K562 (cell line): ENCODE results near the gene KPTN. TPM values are rescaled to one million over a fixed set of nuclear protein-coding genes. Genes with fewer than 3 reads are reported as not detected.

Source experiments
- ATAC-seq: fragments of 200-7000 bp; cut with Tn5 transposase; 3 replicates; pipeline ENCODE4 v1.9.1; 2020; ENCODE audit warnings: moderate library complexity
- BruUV-seq: library from RNA; stranded (reverse); fragments of 400-500 nt; replicated peaks from 2 replicates; lab custom pipeline; 2021; lab: Mats Ljungman, UMichigan
- CTCF ChIA-PET: fragments of 300-600 bp; formaldehyde crosslinking; extraction: SDS; loops from one replicate; lab custom pipeline; 2021; ENCODE audit warnings: low intra/inter-chr PET ratio; lab: Yijun Ruan, JAX
- POLR2A ChIA-PET: fragments of 300-600, 350-650 bp; sonication (Branson Sonifier 250); formaldehyde crosslinking; extraction: SDS; loops from one replicate; lab custom pipeline; 2021; ENCODE audit warnings: antibody characterized with exemption, inconsistent platforms; lab: Yijun Ruan, JAX
- DNase-seq, 4 experiments: peaks; one replicate each; pipeline versions ENCODE4 v3.0.0 to v3.0.0-alpha.2; 2011 to 2018; ENCODE audit warnings: low spot score in 3 of 4, mixed read lengths in 3 of 4; ENCODE audit errors: extremely low read depth in 1 of 4
- FAIRE-seq: peaks from 2 replicates; lab custom pipeline; 2011; peaks lifted over from hg19 to GRCh38; lab: Jason Lieb, UNC
- H2AFZ ChIP-seq: 2 replicates; pipeline ENCODE4 v1.6.0; 2011; ENCODE audit warnings: low read depth, low read length, control low read depth, inconsistent platforms
- H3K27ac ChIP-seq: fragments of 200-600 bp; 3 replicates; pipeline ENCODE4 v1.8.0; 2011; ENCODE audit warnings: low read depth, mild to moderate bottlenecking, control low read depth, inconsistent platforms, low read length, moderate library complexity, mixed read lengths; ENCODE audit errors: extremely low read depth
- H3K27me3 ChIP-seq, 2 experiments: fragments of 300-600 bp in 1 of 2; 2 replicates in 1 of 2; 3 replicates in 1 of 2; pipeline versions ENCODE4 v1.6.0 to v1.8.0; 2011; ENCODE audit warnings: inconsistent platforms in 2 of 2, low read length in 2 of 2, mild to moderate bottlenecking in 1 of 2, mixed read lengths in 1 of 2, moderate library complexity in 1 of 2; ENCODE audit not compliant: control insufficient read depth in 2 of 2, insufficient read depth in 2 of 2
- H3K36me3 ChIP-seq: fragments of 300-600 bp; 3 replicates; pipeline ENCODE4 v1.8.0; 2011; ENCODE audit warnings: mild to moderate bottlenecking, low read length, inconsistent platforms; ENCODE audit not compliant: control insufficient read depth, insufficient read depth
- H3K4me1 ChIP-seq, 2 experiments: fragments of 200-600 bp in 1 of 2; replicated peaks in 1 of 2; 2 replicates in 1 of 2; 3 replicates in 1 of 2; pipeline versions ENCODE4 v1.5.1 to v1.8.0; 2011; ENCODE audit warnings: inconsistent platforms in 2 of 2, low read length in 2 of 2, mild to moderate bottlenecking in 1 of 2, mixed read lengths in 1 of 2, moderate library complexity in 1 of 2; ENCODE audit not compliant: control insufficient read depth in 2 of 2, insufficient read depth in 2 of 2
- H3K4me2 ChIP-seq: 2 replicates; pipeline ENCODE4 v1.6.1; 2011; ENCODE audit warnings: low read length, control low read depth, inconsistent platforms, mixed read lengths; ENCODE audit not compliant: insufficient read depth
- H3K4me3 ChIP-seq: fragments of 200-600 bp; sonication (generic), shearing (Covaris generic); 2 replicates; pipeline ENCODE4 v1.5.1; 2016; ENCODE audit warnings: control low read depth, inconsistent platforms
- H3K79me2 ChIP-seq: fragments of 200-600 bp; 3 replicates; pipeline ENCODE4 v1.8.0; 2011; ENCODE audit warnings: low read length, inconsistent platforms; ENCODE audit not compliant: control insufficient read depth, insufficient read depth
- H3K9ac ChIP-seq, 2 experiments: 2 replicates each; pipeline versions ENCODE4 v1.6.0 to v1.6.1; 2011; ENCODE audit warnings: low read depth in 2 of 2, low read length in 2 of 2, control low read depth in 1 of 2, inconsistent platforms in 1 of 2, mild to moderate bottlenecking in 1 of 2, mixed read lengths in 1 of 2; ENCODE audit not compliant: insufficient read depth in 1 of 2
- H3K9me1 ChIP-seq: one replicate; pipeline ENCODE4 v1.6.0; 2011; ENCODE audit warnings: inconsistent platforms, mild to moderate bottlenecking, low read length, moderate library complexity; ENCODE audit not compliant: control insufficient read depth, insufficient read depth
- H3K9me3 ChIP-seq: replicated peaks from 2 replicates; pipeline ENCODE4 v1.5.1; 2011; ENCODE audit warnings: low read depth, low read length, inconsistent platforms; ENCODE audit not compliant: control insufficient read depth, insufficient read depth
- H4K20me1 ChIP-seq: replicated peaks from 2 replicates; pipeline ENCODE4 v1.6.1; 2011; ENCODE audit warnings: low read length, inconsistent platforms, mixed read lengths; ENCODE audit not compliant: control insufficient read depth, insufficient read depth
- DIDO1 ChIP-seq: fragments of 450-650 bp; IDR thresholded peaks from 2 replicates; pipeline ENCODE4 v1.6.1; 2016; ENCODE audit warnings: low read depth, missing biosample characterization, missing genetic modification characterization
- RBM25 ChIP-seq: fragments of 200-400 bp; formaldehyde crosslinking; IDR thresholded peaks from 2 replicates; pipeline ENCODE4 v1.6.1; 2018; ENCODE audit warnings: low read length, low read depth, moderate library complexity; ENCODE audit not compliant: severe bottlenecking
- TEAD1 ChIP-seq, 2 experiments: fragments of 450-650 bp in 1 of 2; sonication (generic) in 1 of 2; formaldehyde crosslinking; IDR thresholded peaks; 2 replicates each; pipeline versions ENCODE4 v1.4.0 to v1.8.0; 2020 to 2022; ENCODE audit warnings: mild to moderate bottlenecking in 2 of 2, missing genetic modification reagents in 1 of 2
- ZC3H8 ChIP-seq: fragments of 450-650 bp; IDR thresholded peaks from 2 replicates; pipeline ENCODE4 v1.6.1; 2017
- WGBS: fragments of 100-300 bp; shearing (Covaris generic); methylation state at CpG from one replicate; pipeline ENCODE4 v1.1.6; 2016; ENCODE audit warnings: low coverage, mixed read lengths; ENCODE audit not compliant: insufficient coverage; ENCODE audit errors: missing lambda C conversion rate; 5-methylcytosine and 5-hydroxymethylcytosine counted together
- in situ Hi-C: fragments of 300-500 bp; cut with MboI; formaldehyde crosslinking; loops from 4 replicates; pipeline ENCODE4 v1.15.0; 2018; ENCODE audit warnings: inconsistent platforms, mixed read lengths
- intact Hi-C: fragments of 100-400 bp; cut with micrococcal nuclease; formaldehyde crosslinking; loops from 2 replicates; pipeline ENCODE4 v1.14.2; 2022
- polyA plus RNA-seq, 8 experiments: library from polyadenylated mRNA; depleted of rRNA in 4 of 8; stranded (reverse) in 5 of 8; unstranded in 3 of 8; fragments of >200 nt; fragmentation: Nextera tagmentation in 2 of 8; fragmentation: Illumina TruSeq in 1 of 8; extraction: Ambion mirVana in 2 of 8; extraction: Trizol in 1 of 8; gene quantifications; 2 replicates each; pipeline versions ENCODE4 v1.2.1 to v1.2.3, GENCODE V29; 2011 to 2014; ENCODE audit warnings: inconsistent platforms in 1 of 8, missing spikeins in 1 of 8
- total RNA-seq, 7 experiments: library from RNA; depleted of rRNA in 6 of 7; stranded (reverse); fragments of >200 nt in 6 of 7; fragmentation: Illumina TruSeq in 2 of 7; extraction: Trizol in 2 of 7; gene quantifications; 2 replicates each; pipeline versions ENCODE4 v1.2.1 to v1.2.3, GENCODE V29; 2011 to 2021; ENCODE audit warnings: low replicate concordance in 1 of 7
- TF ChIP-seq, protein P1 (sequence below): fragments of 450-650 bp; IDR thresholded peaks from 2 replicates; pipeline ENCODE4 v1.6.1; 2016; ENCODE audit warnings: antibody characterized with exemption
- TF ChIP-seq, protein P2 (sequence below): fragments of 250-450 bp; sonication (Bioruptor Pico); IDR thresholded peaks from 2 replicates; pipeline ENCODE4 v1.9.0; 2021; ENCODE audit warnings: mild to moderate bottlenecking

Gene KPTN
- total and polyA plus RNA-seq, 9 of the 15 experiments (the other 6 are each of a cell fraction or from before 2014, with no cell fraction given), result 0.56 to 18.2 (median 8.5) TPM

DNA sequence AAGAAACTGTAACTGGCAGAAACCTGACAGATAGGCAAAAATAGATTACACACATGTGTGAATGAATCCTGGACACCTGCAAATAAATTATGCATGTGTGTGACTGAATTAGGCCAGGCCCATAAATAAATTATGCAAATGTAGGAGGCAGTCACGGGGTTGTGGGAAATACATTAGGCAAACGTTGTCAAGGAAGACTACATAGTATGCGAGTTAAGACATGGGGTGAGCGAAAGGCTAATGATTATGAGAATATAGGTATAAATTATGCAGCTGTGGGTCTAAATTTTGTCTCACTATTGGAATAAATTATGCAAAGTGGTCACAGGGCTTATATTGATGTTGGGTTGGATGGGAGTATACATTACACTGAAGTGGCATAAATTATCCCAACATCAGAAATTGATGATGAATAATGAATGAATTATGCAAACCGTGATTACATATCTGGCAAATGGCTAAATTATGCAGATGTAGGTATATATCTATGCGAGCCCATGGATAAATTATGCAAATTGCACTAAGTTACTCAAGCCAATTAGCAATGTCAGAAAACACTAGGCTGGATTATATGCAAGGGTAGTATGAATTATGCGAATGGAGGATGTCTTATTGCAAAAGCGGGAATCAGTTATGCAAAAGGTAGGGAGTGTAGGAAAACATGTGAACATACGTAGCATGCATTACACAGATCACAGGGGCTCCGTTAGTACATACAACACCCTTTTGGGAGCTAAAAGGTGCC is 19.2 kb downstream of the KPTN start:
- no peaks in the 10 kb centered on the region for H3K36me3 ChIP-seq
- H3K4me1 ChIP-seq, result peaks cover 2 to 20% of the 10 kb centered on the region in 2 experiments; a peak in 3 of 5 replicates
- POLR2A ChIA-PET, result interaction anchor here (1.0 kb wide), 1 partner anchor 17 kb away, joined by 3 read pairs; no protein-coding TSS in a partner anchor
- H3K27me3 ChIP-seq, result peaks cover 33 to 63% of the 10 kb centered on the region in 2 experiments
- 2% methylated on average over 10 of the region's 10 CpGs for WGBS
- no peaks in the 10 kb centered on the region for H3K9me1 ChIP-seq
- 0 out of 2 replicates have a peak, but pooled peaks cover 14% of the 10 kb centered on the region for H4K20me1 ChIP-seq
- in situ Hi-C loops, result no loop called here
- DNase-seq (no peak), ATAC-seq (no peak), FAIRE-seq (no peak)
- no peak overlapping the region for H2AFZ ChIP-seq
- TF ChIP-seq, protein P1, sequence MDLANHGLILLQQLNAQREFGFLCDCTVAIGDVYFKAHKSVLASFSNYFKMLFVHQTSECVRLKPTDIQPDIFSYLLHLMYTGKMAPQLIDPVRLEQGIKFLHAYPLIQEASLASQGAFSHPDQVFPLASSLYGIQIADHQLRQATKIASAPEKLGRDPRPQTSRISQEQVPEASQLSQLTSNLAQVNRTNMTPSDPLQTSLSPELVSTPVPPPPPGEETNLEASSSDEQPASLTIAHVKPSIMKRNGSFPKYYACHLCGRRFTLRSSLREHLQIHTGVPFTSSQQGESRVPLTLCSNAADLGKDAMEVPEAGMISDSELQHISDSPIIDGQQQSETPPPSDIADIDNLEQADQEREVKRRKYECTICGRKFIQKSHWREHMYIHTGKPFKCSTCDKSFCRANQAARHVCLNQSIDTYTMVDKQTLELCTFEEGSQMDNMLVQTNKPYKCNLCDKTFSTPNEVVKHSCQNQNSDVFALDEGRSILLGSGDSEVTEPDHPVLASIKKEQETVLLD, result no peak
- no peak for TF ChIP-seq TEAD1 (CRISPR knock-in tag; IDR thresholded peaks at IDR 0.05)
- no peak for TF ChIP-seq RBM25
- TF ChIP-seq DIDO1 (tag), result no peak
- no peak for TF ChIP-seq ZC3H8
- TF ChIP-seq, protein P2, sequence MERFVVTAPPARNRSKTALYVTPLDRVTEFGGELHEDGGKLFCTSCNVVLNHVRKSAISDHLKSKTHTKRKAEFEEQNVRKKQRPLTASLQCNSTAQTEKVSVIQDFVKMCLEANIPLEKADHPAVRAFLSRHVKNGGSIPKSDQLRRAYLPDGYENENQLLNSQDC (CRISPR knock-in tag), result no peak
- no peaks in the 10 kb centered on the region for H3K9me3 ChIP-seq
- H3K4me3 ChIP-seq, result no peak overlapping the region
- BruUV-seq, result no TSS peak
- no peak overlapping the region for H3K27ac ChIP-seq
- intact Hi-C loops, result no loop called here
- no peak overlapping the region for H3K9ac ChIP-seq
- CTCF ChIA-PET, result no interaction called here
- no peaks in the 10 kb centered on the region for H3K79me2 ChIP-seq
- H3K4me2 ChIP-seq, result no peak overlapping the region
